ENCODE measurements around the gene CYP46A1.

CYP46A1 gene

GRCh38 chr14:99708449-99708848, 24.4 kb downstream of the CYP46A1 start:
- DNase-seq = no peak

DNA sequence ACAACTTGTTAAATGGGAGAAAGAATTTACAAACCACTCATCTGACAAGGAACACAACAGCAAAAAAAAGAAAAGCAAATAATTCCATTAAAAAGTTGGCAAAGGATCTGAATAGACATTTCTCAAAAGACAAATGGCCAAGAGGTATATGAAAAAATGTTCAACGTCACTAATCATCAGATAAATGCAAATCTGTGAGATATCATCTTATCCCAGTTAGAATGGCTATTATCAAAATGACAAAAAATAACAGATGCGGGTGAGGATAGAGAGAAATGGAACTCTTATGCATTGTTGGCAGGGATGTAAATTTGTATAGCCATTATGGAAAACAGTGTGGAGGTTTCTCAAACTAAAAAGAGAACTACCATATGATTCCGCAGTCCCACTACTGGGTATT, 29.9 kb downstream of the CYP46A1 start:
- no peak for DNase-seq

- DNase-seq = no peak
Measured at GRCh38 chr14:99715266-99716000, 31.3 kb downstream of the CYP46A1 start.

GRCh38 chr14:99716091-99716849, 32.2 kb downstream of the CYP46A1 start:
- DNase-seq = no peak

DNA sequence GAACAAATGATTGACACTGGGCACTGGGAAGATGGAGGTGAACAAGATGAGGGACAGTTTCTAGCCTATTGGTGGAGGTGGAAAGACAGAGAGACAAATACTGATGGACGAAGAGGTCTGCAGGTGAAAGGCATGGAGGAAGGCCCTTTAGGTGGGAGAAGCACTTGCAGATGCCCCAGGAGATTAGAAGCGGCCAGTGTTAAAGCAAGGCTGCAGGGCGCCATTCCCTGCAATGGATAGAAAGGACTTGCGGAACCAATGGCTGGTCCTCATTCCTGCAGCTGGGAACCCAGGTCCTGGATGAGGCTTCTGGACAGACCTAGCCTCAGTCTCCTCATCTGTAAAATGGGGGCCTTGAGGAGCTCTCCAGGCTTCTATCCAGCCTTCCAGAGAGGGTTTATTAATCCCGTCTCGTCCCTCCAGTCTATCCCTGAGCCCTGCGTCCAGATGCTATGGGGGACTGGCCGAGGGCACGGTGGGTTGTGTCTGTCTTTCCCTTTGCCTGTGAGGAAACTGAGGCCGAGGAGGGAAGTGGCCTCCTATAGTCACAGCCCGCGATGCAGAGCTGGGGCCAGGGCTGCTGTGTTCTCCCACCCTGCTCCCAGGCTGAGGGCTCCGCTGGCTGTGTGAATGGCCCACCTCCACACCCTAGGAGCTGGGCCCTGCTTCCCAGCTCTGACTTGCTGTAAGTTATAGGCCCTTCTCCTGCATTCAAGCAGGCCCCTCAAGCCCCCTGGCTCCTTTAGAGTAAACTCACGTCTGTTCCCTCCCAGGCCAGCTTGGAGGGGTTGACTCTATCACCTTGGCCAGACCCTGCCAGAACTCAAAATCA, 33.0 kb downstream of the CYP46A1 start:
- DNase-seq = no peak

DNA sequence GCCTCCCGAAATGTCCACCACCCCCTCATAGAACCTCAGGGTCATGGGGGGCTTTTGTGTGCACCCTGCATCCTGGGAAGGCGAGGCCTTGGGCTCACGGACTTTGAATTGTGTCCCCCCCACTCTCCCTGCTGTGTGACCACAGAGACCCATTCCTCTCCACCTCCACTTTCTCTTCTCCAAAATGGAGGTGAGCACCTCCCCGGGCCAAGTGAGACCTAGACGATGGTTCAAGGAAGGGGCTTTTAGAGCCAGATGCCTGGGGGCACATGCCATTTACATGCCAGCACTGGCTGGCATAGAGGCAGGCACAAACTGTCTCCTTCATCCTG, 33.5 kb downstream of the CYP46A1 start:
- no peak for DNase-seq

DNA sequence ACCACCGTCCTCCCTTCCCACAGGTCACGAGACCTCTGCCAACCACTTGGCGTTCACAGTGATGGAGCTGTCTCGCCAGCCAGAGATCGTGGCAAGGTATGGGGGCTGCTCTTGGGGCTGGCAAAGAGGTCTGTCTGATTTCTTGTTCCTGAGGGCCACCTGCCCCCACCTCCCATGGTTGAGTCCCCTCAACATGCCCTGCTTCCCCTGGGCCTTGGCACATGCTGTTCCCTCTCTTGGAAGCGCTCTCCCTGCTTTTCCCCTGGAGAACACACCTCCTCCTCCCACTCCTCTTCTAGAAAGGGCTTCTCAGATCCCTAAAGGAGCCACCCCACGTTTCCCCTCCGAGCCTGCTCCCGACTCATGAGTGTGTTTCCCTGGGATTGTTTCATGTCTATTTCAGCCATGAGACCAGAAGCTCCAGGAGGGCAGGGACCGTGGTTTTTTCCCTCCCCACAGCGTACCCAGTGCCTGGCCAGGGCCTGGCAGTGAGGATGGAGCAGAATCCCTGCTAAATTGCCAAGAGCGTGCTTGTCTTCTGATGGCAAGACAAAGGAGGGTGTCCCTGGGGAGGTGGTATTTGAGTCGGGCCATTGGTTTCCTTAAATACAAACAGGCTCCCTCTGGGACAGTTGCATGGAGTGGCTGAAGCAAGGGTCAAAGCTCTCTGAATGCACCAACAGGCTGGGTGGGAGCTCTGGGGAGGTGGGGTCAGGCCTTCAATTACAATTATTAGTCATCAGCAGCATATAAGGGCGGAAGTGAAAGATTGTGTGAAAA, 34.1 kb downstream of the CYP46A1 start:
- DNase-seq = no peak

DNA sequence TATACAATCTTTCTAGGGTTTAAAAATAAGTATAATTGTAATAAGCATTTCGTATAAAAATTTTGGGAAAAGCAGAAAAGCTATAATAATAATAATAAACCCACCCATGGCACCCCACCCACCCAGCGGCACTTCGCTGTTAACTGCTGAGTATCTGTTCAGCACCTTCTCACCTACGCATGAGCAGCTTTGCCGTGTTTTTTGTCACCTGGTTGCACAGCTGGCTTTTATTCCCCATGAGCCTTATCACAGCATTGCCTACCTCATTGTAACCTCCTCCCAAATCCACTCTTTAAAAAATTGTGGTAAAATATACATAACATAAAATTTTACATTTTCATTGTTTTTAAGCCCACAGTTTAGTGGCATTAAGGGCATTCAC, 34.7 kb downstream of the CYP46A1 start:
- peak in 13 of 56 donors; percentile 20 to 64 (median 41) for DNase-seq

GRCh38 chr14:99720941-99721791, 37.1 kb downstream of the CYP46A1 start:
- DNase-seq = no peak

GRCh38 chr14:99721792-99722516, 37.9 kb downstream of the CYP46A1 start:
- DNase-seq = no peak

- no peak for DNase-seq
Measured at GRCh38 chr14:99722741-99723140, 38.6 kb downstream of the CYP46A1 start.

GRCh38 chr14:99724196-99724891, 40.2 kb downstream of the CYP46A1 start:
- DNase-seq = no peak

GRCh38 chr14:99724939-99725773, 41.1 kb downstream of the CYP46A1 start:
- no peak for DNase-seq

- no peak for DNase-seq
Measured at GRCh38 chr14:99725774-99726537, 41.9 kb downstream of the CYP46A1 start.

GRCh38 chr14:99726538-99727095, 42.5 kb downstream of the CYP46A1 start:
- no peak for DNase-seq

DNA sequence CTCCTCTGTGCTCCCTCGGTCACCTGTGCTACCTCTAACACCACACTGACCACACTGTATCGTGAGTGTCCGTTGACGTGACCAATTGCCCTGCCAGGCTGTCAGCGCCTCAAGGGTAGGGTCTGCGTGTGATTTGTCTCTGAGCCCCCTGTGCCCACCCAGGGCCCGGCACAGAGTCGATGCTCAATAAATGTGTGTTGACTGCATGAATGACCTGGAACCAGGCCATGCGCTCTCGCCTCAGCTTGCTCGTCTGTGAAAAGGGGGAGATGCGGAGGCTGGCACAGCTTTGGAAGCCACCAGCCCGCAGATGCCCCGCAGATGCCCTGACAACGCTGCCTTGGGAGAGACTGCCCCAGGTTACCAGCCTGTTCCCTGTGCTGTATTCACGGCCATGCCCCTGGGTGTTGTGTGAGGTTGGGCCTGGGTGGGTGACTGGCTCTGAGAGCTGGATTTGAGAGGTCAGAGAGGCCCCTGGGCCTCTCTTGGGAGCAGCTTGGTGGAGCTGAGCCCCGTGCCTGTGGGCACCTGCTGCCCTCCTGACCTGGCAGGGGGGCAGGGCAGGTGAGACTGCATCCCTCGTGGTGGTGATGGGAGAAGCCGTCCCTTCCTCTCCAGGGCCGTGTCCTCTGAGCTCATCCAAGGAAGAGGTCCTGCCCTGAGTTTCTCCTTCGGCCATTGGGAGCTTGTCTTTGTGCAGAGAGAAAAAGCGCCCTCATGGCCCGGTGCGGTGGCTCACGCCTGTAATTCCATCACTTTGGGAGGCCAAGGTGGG, 43.2 kb downstream of the CYP46A1 start:
- DNase-seq = no peak

Measured in nucleus accumbens (tissue), 56 donors.